Measurements from ENCODE around the gene SELENOO.

Gene SELENOO

GRCh38 chr22:50226063-50226874, 25.5 kb downstream of the SELENOO start:
- intact Hi-C loops (cut with DNase I) = no loop called here
- peak in 1 of 10 donors; percentile 59 for DNase-seq

GRCh38 chr22:50226875-50227165, 26.0 kb downstream of the SELENOO start:
- intact Hi-C loops (cut with DNase I) = no loop called here
- DNase-seq = peak in 1 of 10 donors; percentile 77

- peak in 1 of 10 donors; percentile 72 for DNase-seq
- intact Hi-C loops (cut with DNase I) = no loop called here
Measured at GRCh38 chr22:50227579-50228215, 26.9 kb downstream of the SELENOO start.

GRCh38 chr22:50228366-50228765, 27.6 kb downstream of the SELENOO start:
- no peak for DNase-seq
- intact Hi-C loops (cut with DNase I) = no loop called here

- no peak for DNase-seq
- intact Hi-C loops (cut with DNase I) = no loop called here
Measured at GRCh38 chr22:50229370-50229769, 28.6 kb downstream of the SELENOO start.

GRCh38 chr22:50232481-50233151, 31.8 kb downstream of the SELENOO start:
- intact Hi-C loops (cut with DNase I) = no loop called here
- DNase-seq = peak in 1 of 10 donors; percentile 86

GRCh38 chr22:50233223-50233622, 32.4 kb downstream of the SELENOO start:
- peak in 1 of 10 donors; percentile 71 for DNase-seq
- intact Hi-C loops (cut with DNase I) = no loop called here

- intact Hi-C loops (cut with DNase I) = no loop called here
- peak in 1 of 10 donors; percentile 63 for DNase-seq
Measured at GRCh38 chr22:50236731-50237409, 36.1 kb downstream of the SELENOO start.

- DNase-seq = no peak
- intact Hi-C loops (cut with DNase I) = no loop called here
Measured at GRCh38 chr22:50238755-50239154, 37.9 kb downstream of the SELENOO start.

GRCh38 chr22:50242406-50242949, 41.7 kb downstream of the SELENOO start:
- intact Hi-C loops (cut with DNase I) = loop anchor here (10.0 kb wide), 1 partner anchor 262 kb away; the partner anchor contains the start of genes LMF2 and NCAPH2
- DNase-seq = no peak

GRCh38 chr22:50243685-50244419, 43.0 kb downstream of the SELENOO start:
- intact Hi-C loops (cut with DNase I) = loop anchor here (10.0 kb wide), 1 partner anchor 261 kb away; the partner anchor contains the start of genes LMF2 and NCAPH2
- no peak for DNase-seq

GRCh38 chr22:50244420-50245213, 43.8 kb downstream of the SELENOO start, which contains the start of gene TUBGCP6:
Gene TUBGCP6 (minus strand): TSS chr22:50245023. CDS start chr22:50244459, 564 bp downstream.
- intact Hi-C loops (cut with DNase I) = loop anchor here (10.0 kb wide), 1 partner anchor 260 kb away; the partner anchor contains the start of genes LMF2 and NCAPH2
- DNase-seq = peak; percentile 91 to 99 (median 96)

- DNase-seq = no peak
Measured at GRCh38 chr22:50245214-50246072, 44.6 kb downstream of the SELENOO start.

GRCh38 chr22:50246242-50247175, 45.7 kb downstream of the SELENOO start:
- no peak for DNase-seq
- intact Hi-C loops (cut with DNase I) = loop anchor here (10.0 kb wide), 1 partner anchor 258 kb away; the partner anchor contains the start of genes LMF2 and NCAPH2

More at GRCh38 chr22:50245214-50246072, 44.6 kb downstream of the SELENOO start:
- intact Hi-C loops (cut with DNase I) = loop anchor here (10.0 kb wide), 1 partner anchor 259 kb away; the partner anchor contains the start of genes LMF2 and NCAPH2

- intact Hi-C loops (cut with DNase I) = loop anchor here (10.0 kb wide), 1 partner anchor 257 kb away; the partner anchor contains the start of genes LMF2 and NCAPH2
- DNase-seq = peak in 4 of 10 donors; percentile 64 to 93 (median 80)
Measured at GRCh38 chr22:50247748-50248147, 46.9 kb downstream of the SELENOO start.
